NK-92 (cell line): ENCODE measurements around the gene CCDC126.
"Not testable (repeated sequence)": the region's sequence is repeated elsewhere in the genome, so short reads cannot be mapped to it uniquely, and the experiment has no call there.

Source experiments
- DNase-seq: peaks from one replicate; lab custom pipeline; 2025; ENCODE audit not compliant: unreplicated experiment; lab: John Stamatoyannopoulos, UW

The CCDC126 gene, protein sequence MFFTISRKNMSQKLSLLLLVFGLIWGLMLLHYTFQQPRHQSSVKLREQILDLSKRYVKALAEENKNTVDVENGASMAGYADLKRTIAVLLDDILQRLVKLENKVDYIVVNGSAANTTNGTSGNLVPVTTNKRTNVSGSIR

GRCh38 chr7:23597094-23598091 is at the start of gene CCDC126:
Gene CCDC126, plus strand, starts transcription at chr7:23597382. Its CDS starts 13,934 bp downstream, at chr7:23611316.
- DNase-seq = no peak

GRCh38 chr7:23547662-23548061 is 49.5 kb upstream of the CCDC126 start:
- no peak for DNase-seq

- no peak for DNase-seq
Observed at GRCh38 chr7:23558303-23558702, 38.9 kb upstream of the CCDC126 start.

DNA sequence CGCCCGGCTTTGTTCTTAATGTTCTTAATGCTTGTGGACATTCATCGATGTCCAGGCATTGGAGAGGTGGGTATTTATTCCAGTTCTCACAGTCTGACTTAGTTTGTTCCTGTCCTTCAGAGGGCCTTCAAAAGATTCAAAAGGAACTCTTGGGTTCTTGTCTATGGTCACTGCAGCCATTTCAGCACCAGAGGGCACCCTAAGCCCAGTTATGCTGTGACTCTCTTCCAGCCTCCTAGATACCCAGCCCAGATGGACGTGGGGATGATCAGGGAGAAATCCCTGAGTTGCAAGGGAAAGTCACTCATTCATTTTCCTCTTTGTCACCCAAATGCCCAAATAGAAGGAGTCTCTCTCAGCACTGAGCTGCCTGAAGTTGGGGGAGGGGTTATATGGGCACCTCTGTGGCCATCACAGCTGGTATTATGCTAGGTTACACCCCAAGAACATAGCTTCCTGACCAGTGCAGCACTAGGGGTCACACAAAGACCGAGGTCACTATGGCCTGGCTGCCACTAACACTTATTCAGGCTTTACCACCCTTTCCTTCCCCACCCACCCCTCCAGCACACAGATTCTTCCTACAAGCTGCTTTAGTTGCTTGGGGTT is 26.5 kb upstream of the CCDC126 start:
- no peak for DNase-seq

DNA sequence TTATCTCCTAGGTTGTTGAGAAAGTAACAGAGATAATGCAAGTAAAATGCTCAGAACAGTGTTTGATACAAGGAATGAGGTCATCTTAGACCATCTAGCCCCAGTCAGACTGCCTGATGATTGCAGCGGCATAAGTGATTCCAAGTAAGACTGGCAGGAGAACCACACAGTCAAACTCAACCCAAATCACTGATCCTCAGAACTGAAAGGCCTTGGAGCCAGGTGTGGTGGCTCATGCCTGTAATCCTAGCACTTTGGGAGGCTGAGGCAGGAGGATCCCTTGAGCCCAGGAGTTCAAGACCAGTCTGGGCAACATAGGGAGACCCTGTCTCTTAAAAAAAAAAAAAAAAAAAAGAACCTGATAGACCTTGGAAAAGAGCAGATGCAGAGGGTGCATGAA is 15.2 kb upstream of the CCDC126 start:
- not testable (repeated sequence) for DNase-seq

DNA sequence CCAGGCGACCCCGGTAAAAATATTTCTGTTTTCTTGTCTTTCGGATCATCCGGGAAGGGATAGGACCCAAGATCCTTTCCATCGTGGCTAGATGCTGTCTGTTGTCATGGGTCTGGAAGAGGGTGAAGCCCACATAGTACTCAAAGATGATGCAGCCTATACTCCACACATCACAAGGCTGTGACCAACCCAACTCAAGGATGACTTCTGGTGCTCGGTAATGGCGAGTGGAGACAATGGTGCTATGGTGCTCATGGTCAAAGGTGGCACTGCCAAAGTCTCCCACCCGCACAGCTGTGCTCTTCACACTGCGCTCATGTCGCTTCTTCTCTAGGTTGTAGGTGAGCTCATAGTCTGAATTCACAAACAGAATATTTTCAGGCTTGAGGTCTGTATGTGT is 11.9 kb upstream of the CCDC126 start:
- not testable (repeated sequence) for DNase-seq

- DNase-seq = no peak
Observed at GRCh38 chr7:23586159-23586558, 11.0 kb upstream of the CCDC126 start.

DNA sequence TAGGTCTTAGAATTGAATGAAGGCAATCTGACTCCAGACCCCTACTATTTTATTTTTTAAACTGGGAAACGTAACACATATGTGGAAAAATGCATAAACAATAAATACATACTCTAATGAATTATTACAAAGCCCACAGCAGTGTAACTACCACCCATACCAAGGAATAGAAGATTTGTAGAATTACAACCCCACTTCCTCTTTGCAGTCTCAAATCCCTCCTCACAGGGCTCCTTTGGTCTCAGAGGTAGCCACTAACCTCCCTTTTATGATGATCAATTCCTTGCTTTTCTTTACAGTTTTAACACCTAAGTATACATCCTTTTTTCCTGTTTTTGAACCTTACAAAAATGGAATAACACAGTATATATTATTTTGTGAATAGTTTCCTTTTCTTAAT is 6.7 kb upstream of the CCDC126 start:
- no peak for DNase-seq

DNA sequence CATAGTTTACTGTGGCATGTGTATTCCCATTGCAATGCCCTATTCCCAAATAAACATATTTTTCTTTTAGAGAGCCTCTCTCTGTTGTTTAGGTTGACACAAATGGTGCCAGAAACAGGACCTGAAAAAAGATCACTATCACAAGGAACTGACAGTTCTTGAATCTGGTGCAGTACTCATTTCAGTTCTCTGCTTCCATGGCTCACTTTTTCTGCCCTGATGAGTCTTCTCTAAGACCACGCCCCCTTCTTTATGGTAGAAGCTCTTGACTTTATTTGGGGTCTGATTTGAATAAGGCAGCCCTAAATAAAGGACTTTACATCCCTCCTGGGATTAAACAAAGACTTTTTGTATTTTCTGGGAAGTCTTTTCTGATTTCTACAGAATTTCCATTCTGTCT is 3.5 kb upstream of the CCDC126 start:
- no peak for DNase-seq

- no peak for DNase-seq
Observed at GRCh38 chr7:23594879-23595604, 2.1 kb upstream of the CCDC126 start.

DNA sequence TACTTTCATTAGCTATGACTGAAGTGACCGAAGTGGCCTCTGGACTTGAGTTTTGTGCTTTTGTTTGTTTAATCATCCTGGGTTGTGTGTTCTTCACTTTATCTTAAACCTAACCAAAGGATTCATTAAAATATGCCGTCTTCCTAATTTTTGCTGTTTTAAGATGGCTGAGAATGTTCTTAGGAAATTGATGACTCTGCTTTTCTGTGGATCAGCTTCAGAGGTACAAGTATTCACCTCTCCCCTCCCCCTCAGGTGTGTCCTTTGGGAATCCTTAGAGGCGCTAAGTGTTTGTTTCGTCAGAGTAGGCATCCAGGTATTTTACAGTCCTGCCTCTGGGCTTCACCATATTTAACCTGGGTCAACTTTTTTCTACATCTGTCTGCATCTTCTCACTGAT is 1.1 kb downstream of the CCDC126 start:
- no peak for DNase-seq

- DNase-seq = no peak
Observed at GRCh38 chr7:23600236-23600635, 3.1 kb downstream of the CCDC126 start.

DNA sequence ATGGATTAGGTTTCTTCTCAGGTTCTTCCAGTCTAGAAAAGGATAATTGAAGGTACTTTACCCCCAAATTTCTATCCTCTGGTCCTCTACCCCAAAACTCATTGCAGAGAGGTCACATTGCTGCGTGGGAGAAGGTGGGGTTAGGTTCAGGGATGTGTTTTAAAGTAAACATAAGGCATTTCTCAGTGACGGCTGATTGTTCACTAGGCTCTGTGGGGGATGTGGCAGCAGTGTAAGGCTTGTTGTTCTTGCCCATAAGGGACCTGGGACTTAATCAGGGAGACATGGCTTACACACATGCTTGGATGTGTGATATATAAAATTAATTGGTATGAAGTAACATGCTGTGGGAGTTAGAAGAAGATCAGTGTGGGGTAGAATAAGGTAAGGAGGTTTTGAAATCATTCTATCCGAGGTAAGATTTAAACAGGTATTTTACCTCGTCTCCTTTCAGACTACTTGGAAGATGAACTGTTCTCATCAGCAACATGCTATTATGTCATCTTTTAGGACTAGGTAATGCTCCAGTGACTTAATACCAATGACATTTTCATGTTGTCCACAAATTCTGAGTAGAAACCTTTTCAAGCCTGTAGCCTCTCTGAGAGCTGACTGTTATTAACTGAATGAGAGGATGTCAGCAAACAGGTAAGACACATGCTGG is 6.6 kb downstream of the CCDC126 start:
- no peak for DNase-seq

DNA sequence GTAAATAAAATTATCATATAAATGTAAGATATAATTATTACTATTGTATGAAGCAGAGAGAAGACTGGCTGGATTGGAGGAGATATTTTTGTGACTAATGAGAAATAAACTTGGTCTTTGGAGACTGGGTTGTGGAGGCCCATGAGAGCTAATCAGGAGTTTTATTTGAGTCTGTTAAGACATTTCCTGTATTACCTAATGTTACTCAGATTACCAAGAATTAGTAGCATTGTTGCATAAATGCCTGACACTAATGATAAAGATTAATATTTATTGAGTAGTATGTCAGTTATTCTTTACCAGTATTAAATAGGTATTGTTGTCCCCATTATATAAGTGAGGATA is 7.1 kb downstream of the CCDC126 start:
- DNase-seq = no peak

- no peak for DNase-seq
Observed at GRCh38 chr7:23607130-23607529, 9.9 kb downstream of the CCDC126 start.

GRCh38 chr7:23607866-23608265 is 10.7 kb downstream of the CCDC126 start:
- no peak for DNase-seq

GRCh38 chr7:23615331-23615730 is 18.1 kb downstream of the CCDC126 start:
- DNase-seq = no peak

DNA sequence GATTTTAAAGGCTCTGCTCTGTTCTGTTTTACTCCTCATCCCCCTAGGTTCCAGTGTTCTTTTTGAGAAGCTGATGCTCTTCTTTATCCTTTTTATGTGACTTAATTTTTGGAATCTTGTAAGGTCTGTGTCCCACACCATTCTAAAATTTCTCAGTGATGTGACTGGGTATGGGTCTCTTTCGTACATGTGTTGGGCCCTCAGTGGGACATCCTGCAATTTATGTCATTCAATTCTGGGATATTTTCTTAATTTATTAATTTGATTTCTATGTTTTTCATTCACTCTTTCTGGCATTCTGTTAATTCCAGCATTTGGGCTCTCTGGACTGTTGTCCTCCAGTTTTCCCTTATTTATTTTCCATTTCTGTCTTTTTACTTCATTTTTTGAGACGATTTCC is 19.4 kb downstream of the CCDC126 start:
- no peak for DNase-seq

DNA sequence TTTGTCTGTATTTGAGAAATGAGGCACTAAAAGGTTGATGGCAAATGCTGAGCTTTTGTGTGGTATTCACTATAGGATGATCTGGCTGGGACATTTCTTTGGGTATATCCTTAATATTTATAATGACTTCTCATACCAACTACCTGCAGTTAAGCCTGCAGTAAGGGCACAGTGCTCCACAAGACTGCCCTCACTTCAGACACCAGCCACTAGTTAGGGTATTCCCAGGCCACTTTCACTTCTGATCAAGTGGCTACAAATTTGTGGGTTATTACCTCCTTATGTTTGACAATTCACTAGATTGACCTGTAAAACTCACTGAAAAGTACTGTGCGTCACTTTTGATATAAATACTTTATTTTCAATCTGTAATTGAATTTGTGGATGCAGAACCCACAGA is 20.3 kb downstream of the CCDC126 start:
- DNase-seq = no peak

DNA sequence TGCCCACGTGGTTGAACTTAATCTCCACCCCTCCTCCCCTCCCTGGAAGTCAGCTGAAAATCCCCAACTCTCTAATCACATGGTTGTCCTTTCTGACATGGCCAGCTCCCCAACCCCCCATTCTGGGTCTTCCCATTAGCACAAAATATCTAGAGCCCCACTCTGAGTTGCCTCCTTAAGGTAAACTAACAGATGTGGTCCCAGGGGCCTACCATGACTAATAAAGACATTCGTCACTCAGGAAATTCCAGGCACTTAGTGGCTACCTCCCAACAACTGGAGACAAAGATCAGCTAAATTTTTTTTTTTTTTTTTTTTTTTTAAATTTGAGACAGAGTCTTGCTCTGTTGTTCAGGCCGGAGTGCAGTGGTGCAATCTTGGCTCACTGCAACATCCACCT is 21.1 kb downstream of the CCDC126 start:
- DNase-seq = no peak

GRCh38 chr7:23619141-23619540 is 22.0 kb downstream of the CCDC126 start:
- no peak for DNase-seq
